ENCODE data around the gene DNAH10.

DNA sequence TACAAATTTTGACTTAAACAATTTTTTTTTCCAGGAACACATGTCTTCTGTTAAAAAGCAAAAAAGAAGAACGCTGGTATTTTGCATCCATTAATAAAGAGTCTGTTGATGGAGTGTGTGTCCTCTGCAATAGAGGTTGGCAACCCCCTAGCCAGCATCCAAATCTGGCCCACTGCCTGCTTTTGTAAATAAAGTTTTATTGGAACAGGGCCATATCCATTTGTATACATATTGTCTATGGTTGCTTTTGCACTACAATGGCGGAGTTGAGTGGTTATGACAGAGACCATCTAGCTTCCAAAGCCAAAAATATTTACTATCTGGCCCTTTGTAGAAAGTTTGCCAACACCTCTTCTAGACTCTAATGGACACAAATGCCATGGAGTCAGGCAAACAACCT is 160.9 kb downstream of the DNAH10 start:
- TF ChIP-seq POLR2A (IDR thresholded peaks at IDR 0.05): no peak
- TF ChIP-seq EP300 (IDR thresholded peaks at IDR 0.05): no peak
